Metanephros (tissue), 2 donors: ENCODE data around the gene SYTL1. TPM values are rescaled to one million over a fixed set of nuclear protein-coding genes. Genes with fewer than 3 reads are reported as not detected.

Experiments
- small RNA-seq: library from RNA; depleted of rRNA; stranded (forward); fragments of <200 nt; gene quantifications from one replicate; pipeline ENCODE3, GENCODE V24; 2014; ENCODE audit warnings: low replicate concordance
- total RNA-seq: library from RNA; depleted of rRNA; stranded (reverse); fragments of >200 nt; gene quantifications from one replicate; pipeline ENCODE4 v1.2.3, GENCODE V29; 2014

The SYTL1 gene
- 8.7 TPM for total RNA-seq

DNA sequence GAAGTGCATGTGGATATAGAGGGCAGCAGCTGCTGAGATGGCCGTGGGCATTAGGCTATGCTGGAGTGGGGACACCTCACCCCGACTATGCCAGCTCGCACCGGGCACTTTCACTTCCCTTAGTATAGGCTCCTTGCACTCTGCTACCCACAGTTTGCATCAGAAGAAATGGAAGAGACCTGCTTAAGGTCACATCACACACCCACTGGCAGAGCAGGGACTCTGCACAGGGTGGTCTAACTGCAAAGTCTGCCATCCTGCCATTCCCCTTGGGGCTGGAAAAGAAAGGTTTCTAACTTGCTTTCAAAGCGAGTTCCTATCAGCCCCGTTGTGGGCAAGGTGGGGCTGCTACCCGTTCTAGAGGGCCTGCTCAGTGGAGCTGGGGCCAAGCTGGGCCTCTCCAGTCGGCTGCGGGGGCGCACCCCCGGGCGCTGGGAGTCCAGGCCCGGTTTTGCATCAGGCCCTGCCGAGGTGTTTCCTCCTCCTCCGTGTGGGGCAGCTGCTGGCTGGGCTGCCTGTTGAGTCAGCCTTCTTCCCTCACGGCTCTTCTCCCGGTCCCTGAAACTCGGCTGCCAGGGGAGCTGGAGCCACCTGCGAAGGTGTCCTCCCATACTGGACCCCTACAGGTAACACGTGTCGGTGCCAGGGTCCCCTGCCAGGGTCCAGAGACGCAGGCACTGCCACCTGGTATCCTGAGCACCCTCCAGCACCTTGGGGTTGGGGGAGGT, at the start of gene SYTL1:
Gene SYTL1 (plus strand): TSS at position 498 of the 728 bp plus-strand sequence. CDS start 3,313 bp downstream, outside the sequence.

DNA sequence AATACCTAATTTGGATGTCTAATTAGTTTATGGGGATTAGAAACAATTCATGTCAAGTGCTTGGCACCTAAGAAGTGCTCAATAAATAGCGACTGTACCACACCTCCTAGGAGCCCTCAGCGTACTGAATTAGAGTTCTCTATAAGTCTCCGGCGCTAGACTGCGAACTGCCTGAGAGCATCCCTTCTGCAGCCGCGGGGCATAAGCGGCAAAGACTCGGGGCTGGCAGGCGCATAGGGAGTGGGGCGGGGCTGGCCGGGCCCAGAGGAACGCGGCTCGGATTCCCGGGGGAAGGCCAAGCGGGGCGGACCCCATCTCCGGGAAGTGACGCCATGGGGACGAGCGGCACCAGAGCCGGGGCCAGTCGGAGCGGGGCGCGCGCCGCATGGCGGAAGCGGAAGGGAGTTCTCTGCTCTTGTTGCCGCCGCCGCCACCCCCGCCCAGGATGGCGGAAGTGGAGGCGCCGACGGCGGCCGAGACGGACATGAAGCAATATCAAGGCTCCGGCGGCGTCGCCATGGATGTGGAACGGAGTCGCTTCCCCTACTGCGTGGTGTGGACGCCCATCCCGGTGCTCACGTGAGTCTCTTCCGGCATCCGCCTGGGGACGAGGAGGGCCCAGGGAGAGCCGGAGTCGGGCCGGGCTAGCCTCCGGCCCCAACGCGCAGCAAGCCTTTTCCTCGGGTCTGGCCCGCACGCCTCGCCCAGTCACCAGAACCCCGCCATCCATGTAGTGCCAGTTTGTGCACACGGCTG, 19.8 kb upstream of the SYTL1 start, which contains the start of gene TMEM222:
Gene TMEM222 (plus strand): TSS at position 351 of the 756 bp plus-strand sequence. CDS start 35 bp downstream, at position 386.

GRCh38 chr1:27366411-27367159, 24.8 kb downstream of the SYTL1 start, which contains the start of gene MAP3K6:
Gene MAP3K6 (minus strand): TSS chr1:27366961. CDS start chr1:27366597, 364 bp downstream.

DNA sequence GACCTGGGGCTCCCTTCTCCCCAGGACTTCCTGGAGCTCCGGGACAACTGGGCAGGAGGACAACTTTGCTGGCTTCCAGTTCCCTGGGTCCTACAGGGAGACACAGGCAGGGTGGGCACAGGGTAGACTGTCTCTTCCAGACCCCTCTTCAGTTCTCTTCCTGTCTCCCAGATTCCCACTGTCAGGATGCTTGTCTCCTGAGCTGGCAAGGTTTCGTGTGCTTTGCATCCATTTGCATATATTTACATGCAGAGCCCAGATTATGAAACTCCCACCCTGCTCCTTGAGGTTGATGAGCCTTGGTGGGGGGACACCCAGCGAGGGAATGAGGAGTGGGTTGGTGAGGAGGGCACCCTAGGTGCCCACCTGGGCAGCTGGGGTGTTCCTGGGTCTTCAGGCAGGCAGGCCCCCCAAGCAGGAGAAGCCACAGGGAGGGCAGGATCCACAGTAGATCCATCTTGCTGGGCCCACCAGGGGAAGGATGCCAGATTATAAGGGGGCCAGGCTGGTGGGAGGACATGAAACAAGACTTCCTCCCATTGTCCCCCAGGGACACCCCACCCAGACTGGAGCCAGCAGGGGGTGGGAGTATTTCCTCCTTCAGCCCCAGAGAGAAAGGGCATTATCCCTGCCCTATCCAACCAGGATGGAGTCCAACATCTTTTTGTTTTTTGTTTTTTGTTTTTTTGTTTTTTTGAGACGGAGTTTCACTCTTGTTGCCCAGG, 32.7 kb downstream of the SYTL1 start, which contains the start of gene FCN3:
Gene FCN3 (minus strand): TSS at position 463 of the 725 bp plus-strand sequence. CDS start 6 bp downstream, at position 457.

DNA sequence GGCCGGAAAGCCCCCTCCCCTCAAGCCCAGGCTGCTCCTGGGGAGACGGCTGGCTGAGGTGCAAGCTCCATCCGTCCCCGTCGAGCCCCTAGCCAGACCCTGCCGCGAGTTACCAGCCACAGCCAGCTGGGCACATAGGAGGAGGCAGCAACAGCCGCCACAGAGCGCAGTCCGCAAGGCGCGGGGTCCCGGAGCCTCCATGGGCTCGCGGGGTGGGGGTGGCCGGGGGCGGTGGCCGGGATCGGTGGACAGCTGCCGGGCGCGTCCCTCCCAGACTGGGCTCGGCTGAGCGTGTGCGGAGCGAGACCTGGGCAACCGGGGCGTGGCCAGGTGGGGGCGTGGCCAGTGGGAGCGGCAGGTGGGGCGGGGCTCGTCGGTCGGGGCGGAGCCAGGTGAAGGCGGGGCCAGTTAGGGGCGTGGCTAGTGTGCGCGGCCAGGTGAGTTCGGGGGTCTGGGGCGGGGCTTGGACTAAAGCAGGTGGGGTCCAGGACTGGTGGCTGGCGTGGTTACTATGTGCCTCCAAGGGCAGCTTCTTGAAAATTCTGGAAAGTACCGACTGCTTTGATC, 41.3 kb downstream of the SYTL1 start, which contains the start of gene CD164L2:
Gene CD164L2 (minus strand): TSS at position 295 of the 567 bp plus-strand sequence. CDS start 94 bp downstream, at position 201.

GRCh38 chr1:27392096-27392777, 50.4 kb downstream of the SYTL1 start, which contains the start of gene GPR3:
Gene GPR3 (plus strand): TSS chr1:27392622. CDS start chr1:27393799, 1,177 bp downstream.

Small RNAs within 50 kb of the gene (small RNA-seq; reads per million reads assigned to genes)
- gene RNU6-48P: not detected

Other genes with a start within 250 kb of the SYTL1 start
- gene SLC9A1, start 186.9 kb upstream of the SYTL1 start, total RNA-seq: 17.1 TPM
- gene WDTC1, start 107.4 kb upstream of the SYTL1 start, total RNA-seq: 41.9 TPM
- gene TMEM222, start 19.9 kb upstream of the SYTL1 start, total RNA-seq: 33.5 TPM
- 12.1 TPM for gene MAP3K6, start 24.9 kb downstream of the SYTL1 start, total RNA-seq
- 3.9 TPM for gene FCN3, start 32.8 kb downstream of the SYTL1 start, total RNA-seq
- 0.35 TPM for gene CD164L2, start 41.3 kb downstream of the SYTL1 start, total RNA-seq
- gene GPR3, start 50.6 kb downstream of the SYTL1 start, total RNA-seq: 0.35 TPM
- 50.9 TPM for gene WASF2, start 148.1 kb downstream of the SYTL1 start, total RNA-seq